Ectodermal cell (in vitro differentiated cells): ENCODE data around the gene PROX1.

Experiments
- H3K27ac ChIP-seq: 2 replicates; pipeline ENCODE4 v1.7.0; 2013; ENCODE audit warnings: mild to moderate bottlenecking, low read depth, low read length; ENCODE audit not compliant: insufficient read depth, poor library complexity, severe bottlenecking
- H3K27me3 ChIP-seq: 2 replicates; pipeline ENCODE4 v1.7.0; 2013; ENCODE audit warnings: mild to moderate bottlenecking, low read length; ENCODE audit not compliant: insufficient read depth, control insufficient read depth, poor library complexity, severe bottlenecking
- H3K36me3 ChIP-seq: one replicate; pipeline ENCODE4 v1.7.0; 2013; ENCODE audit warnings: low read length; ENCODE audit not compliant: control insufficient read depth, insufficient read depth
- H3K4me1 ChIP-seq: one replicate; pipeline ENCODE4 v1.7.0; 2013; ENCODE audit warnings: low read length; ENCODE audit not compliant: control insufficient read depth, insufficient read depth
- H3K4me3 ChIP-seq: 2 replicates; pipeline ENCODE4 v1.7.0; 2013; ENCODE audit warnings: low read depth, low read length, control low read depth; ENCODE audit not compliant: insufficient read depth
- H3K9me3 ChIP-seq: 2 replicates; pipeline ENCODE4 v1.7.0; 2013; ENCODE audit warnings: mild to moderate bottlenecking, low read length, moderate library complexity; ENCODE audit not compliant: control insufficient read depth
- WGBS, 2 experiments: methylation state at CpG; one replicate each; pipeline ENCODE4 v1.1.7; 2013; ENCODE audit warnings: missing lambda C conversion rate in 2 of 2; 5-methylcytosine and 5-hydroxymethylcytosine counted together

Gene PROX1

GRCh38 chr1:213960963-213961362 lies 26.8 kb upstream of the PROX1 start:
- Histone ChIP-seq H3K9me3 (no peaks in the 10 kb centered on the region), H3K4me3 (no peak overlapping the region), H3K27ac (no peak overlapping the region), H3K27me3 (no peaks in the 10 kb centered on the region), H3K36me3 (no peaks in the 10 kb centered on the region), H3K4me1 (no peaks in the 10 kb centered on the region)
- 95 to 98% methylated on average over 2 of the region's 2 CpGs for WGBS, 2 experiments

DNA sequence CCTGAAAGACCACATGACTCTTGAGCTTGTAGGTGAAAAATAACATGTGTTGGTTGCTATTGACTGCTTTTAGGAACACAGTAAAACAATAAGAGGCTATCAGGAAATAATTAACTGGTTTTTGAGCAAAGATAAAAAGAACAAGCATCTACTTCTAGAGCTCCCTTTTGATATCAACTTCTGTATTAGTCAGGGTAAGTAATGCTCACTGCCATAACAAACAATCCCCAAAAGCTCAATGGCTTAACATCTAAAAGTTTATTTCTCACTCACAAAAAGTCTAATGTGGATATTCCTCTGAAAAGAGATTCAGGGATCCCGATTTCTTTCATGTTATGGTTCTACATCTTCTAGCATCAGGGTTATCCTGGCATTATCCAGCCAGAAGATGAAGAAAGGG lies 25.3 kb upstream of the PROX1 start:
- H3K4me1 ChIP-seq, result no peaks in the 10 kb centered on the region
- no peaks in the 10 kb centered on the region for H3K36me3 ChIP-seq
- WGBS, 2 experiments, result 83 to 90% methylated on average over 1 of the region's 1 CpG
- H3K27me3 ChIP-seq, result no peaks in the 10 kb centered on the region
- no peaks in the 10 kb centered on the region for H3K9me3 ChIP-seq
- no peak overlapping the region for H3K4me3 ChIP-seq
- no peak overlapping the region for H3K27ac ChIP-seq

DNA sequence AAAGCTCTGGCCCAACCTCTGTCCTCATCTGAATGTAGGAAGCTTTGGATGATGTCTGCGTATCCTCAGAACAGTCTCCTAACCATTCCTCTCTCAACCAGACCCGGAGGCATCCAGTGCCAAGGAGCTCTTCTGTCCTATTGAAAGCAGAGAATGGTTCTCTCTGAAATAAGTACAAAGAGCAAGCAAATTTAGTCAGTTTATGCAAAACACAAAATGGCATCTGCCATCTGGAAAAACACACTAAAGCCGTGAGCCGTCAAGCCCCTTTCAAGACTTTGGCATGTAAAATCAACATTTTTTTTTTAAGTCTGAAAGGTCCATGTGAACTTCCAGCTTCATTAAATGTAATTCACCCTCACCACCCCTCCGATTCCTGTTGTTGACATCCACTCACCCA lies 21.7 kb upstream of the PROX1 start:
- WGBS, 2 experiments, result 95 to 96% methylated on average over 4 to 5 of the region's 5 CpGs
- H3K27me3 ChIP-seq, result no peaks in the 10 kb centered on the region
- H3K27ac ChIP-seq, result no peak overlapping the region
- no peaks in the 10 kb centered on the region for H3K4me1 ChIP-seq
- no peak overlapping the region for H3K4me3 ChIP-seq
- no peaks in the 10 kb centered on the region for H3K9me3 ChIP-seq
- no peaks in the 10 kb centered on the region for H3K36me3 ChIP-seq

DNA sequence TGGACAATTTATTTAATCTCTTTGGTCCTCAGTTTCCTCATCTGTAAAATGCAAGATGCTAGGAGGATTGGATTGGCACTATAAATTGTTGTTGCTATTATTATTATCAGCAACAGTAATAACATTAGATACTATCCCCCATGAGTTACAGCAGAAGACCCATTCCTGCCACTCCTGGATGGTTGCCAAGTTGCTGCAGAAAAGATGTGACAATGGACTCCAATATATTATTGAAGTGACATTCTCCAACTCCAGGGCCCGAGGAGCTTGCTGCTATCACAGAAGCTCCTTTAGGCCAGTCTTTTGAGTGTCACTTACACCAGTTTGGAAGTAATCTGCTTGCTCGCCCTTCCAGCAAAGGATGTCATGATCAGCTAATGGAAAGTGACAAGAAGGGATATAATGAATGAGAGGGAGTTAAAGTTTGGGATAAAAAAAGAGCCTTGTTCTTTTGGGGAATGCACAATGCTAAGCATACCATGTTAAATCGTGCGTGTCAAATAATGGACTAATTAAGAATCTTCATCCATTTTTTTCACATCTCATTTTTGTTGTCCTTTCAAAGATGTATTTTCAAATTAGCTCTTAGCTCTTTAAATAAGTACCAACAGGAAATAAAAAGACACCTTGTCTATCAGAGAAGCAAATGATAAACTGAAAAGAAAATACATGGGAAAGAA lies 19.5 kb upstream of the PROX1 start:
- no peaks in the 10 kb centered on the region for H3K9me3 ChIP-seq
- H3K27ac ChIP-seq, result no peak overlapping the region
- H3K4me1 ChIP-seq, result no peaks in the 10 kb centered on the region
- H3K36me3 ChIP-seq, result no peaks in the 10 kb centered on the region
- WGBS, 2 experiments, result 84 to 90% methylated on average over 4 of the region's 4 CpGs
- no peak overlapping the region for H3K4me3 ChIP-seq
- H3K27me3 ChIP-seq, result no peaks in the 10 kb centered on the region

DNA sequence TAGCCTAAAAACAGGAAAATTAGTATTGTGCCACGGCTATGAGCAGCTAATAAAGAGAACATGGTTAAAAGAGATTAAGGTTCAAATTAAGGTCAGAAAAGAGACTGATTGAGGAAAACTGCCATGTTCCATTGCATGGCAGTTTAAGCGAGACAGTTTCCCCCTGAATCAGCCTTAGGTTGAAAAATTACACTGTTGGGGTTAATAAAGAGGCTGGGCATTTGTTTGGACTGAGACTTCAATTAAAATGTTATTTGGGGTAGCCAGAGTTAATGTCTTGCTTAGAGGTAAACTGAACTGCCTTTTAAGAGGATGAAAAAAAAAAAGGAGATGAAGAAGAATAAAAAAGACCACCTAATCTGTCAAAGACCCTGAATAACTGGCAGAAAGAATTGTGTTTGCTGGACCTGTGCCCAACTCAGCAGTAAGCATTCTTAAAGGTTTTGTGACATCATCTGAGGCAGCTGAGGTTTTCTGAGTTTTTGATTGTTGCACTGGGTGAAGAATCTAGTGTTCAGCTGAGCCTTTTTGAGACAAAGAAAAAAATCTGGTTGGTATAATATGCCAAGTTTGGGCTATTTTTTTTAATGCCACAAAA lies 17.7 kb upstream of the PROX1 start:
- Histone ChIP-seq H3K36me3 (no peaks in the 10 kb centered on the region), H3K27me3 (no peaks in the 10 kb centered on the region), H3K4me1 (no peaks in the 10 kb centered on the region), H3K9me3 (no peaks in the 10 kb centered on the region), H3K27ac (no peak overlapping the region), H3K4me3 (no peak overlapping the region)
- 92 to 93% methylated on average over 2 of the region's 2 CpGs for WGBS, 2 experiments

DNA sequence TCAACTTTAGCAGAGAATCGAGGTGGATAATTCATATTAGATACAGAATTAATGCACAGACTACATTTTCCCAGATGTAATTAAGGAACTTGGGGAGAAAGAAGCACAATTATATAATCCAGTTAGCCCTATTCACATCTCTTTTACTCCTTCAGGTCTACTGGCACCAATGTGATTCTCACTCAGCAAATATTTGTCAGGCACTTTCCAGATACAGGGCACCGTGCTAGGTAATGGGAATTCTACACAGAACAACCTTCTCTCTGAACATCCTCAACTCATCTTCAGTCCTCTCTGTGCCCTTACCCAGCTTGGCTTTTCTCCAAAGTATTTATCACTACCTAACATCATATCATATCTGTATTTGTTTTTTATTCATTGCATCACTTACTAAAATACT lies 15.6 kb upstream of the PROX1 start:
- Histone ChIP-seq H3K4me3 (no peak overlapping the region), H3K36me3 (no peaks in the 10 kb centered on the region), H3K9me3 (no peaks in the 10 kb centered on the region), H3K4me1 (peaks cover 7% of the 10 kb centered on the region), H3K27ac (no peak overlapping the region), H3K27me3 (no peaks in the 10 kb centered on the region)
- 89 to 94% methylated on average over 1 to 2 of the region's 2 CpGs for WGBS, 2 experiments

- no peaks in the 10 kb centered on the region for H3K27me3 ChIP-seq
- H3K27ac ChIP-seq, result no peak overlapping the region
- no peaks in the 10 kb centered on the region for H3K9me3 ChIP-seq
- no peaks in the 10 kb centered on the region for H3K36me3 ChIP-seq
- no peak overlapping the region for H3K4me3 ChIP-seq
- H3K4me1 ChIP-seq, result peaks cover 17% of the 10 kb centered on the region
- 90 to 93% methylated on average over 1 of the region's 1 CpG for WGBS, 2 experiments
These were observed 14.6 kb upstream of the PROX1 start for GRCh38 chr1:213973129-213973528.

DNA sequence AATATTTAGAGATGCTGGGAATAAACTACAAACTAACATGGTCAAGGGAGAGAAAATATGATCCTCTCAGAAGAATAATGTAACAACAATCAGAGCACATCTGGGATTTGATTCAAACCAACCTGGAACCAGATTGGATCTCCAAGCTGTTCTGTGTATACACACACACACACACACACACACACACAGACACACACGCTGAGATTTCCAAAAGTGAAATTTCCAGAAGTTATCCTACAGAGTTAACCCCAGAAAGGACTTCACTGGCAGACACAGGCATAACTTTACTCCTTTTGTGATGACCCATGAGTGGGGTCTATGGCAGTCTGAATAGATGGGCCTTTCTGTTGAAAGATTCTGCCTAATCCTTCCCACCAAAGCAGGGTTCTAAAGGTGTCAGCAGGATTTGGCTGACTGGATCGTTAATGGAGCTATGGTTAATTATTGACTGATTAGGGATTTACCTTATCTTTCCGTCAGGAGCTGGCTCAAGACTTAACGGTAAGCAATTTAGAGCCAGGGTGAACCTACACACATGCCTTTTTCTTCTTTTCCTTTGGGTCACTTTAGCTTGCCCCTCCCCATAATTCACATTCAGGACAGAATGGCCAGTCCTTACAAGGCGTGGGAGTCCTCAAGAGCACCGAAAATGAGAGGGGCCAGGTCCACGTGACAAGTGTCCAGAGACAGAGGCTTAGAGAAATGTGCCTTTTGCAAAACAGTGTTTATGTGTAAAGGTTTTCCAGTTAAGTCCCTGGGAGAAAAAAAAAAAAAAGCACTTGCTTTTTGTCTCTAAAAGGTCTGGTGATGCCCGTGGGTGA lies 10.9 kb upstream of the PROX1 start:
- Histone ChIP-seq H3K36me3 (no peaks in the 10 kb centered on the region), H3K4me1 (peaks cover 19% of the 10 kb centered on the region), H3K27ac (no peak overlapping the region), H3K27me3 (peaks cover 33% of the 10 kb centered on the region), H3K4me3 (no peak overlapping the region), H3K9me3 (no peaks in the 10 kb centered on the region)
- WGBS, 2 experiments, result 60 to 73% methylated on average over 8 of the region's 8 CpGs

- Histone ChIP-seq H3K4me3 (no peak overlapping the region), H3K27me3 (peaks cover 39% of the 10 kb centered on the region), H3K36me3 (no peaks in the 10 kb centered on the region), H3K4me1 (peaks cover 25% of the 10 kb centered on the region), H3K9me3 (no peaks in the 10 kb centered on the region), H3K27ac (no peak overlapping the region)
- 16 to 21% methylated on average over 7 of the region's 7 CpGs for WGBS, 2 experiments
These were observed 10.3 kb upstream of the PROX1 start for GRCh38 chr1:213977486-213977842.

DNA sequence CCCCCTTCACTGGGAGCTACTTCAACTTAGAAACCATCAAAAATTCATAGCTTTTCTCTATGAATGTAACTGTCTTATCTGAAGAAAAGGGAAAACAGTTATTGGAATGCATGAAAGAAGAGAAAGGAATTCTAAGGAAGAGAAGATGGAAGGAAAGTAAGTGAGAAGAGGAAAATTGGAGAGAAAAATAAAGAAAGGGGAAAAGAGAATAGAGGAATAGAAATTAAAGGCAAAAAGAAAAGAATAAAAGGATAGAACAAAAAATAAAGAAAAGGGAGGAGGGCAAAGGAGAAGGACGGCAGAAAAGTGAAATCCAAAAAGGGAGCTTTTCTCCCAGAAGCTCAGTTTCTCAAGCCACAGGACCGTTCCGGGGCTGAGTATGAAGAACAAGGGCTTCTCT lies 9.9 kb upstream of the PROX1 start:
- Histone ChIP-seq H3K4me1 (peaks cover 25% of the 10 kb centered on the region), H3K4me3 (no peak overlapping the region), H3K27ac (no peak overlapping the region), H3K27me3 (peaks cover 44% of the 10 kb centered on the region), H3K9me3 (no peaks in the 10 kb centered on the region), H3K36me3 (no peaks in the 10 kb centered on the region)
- 46 to 54% methylated on average over 3 of the region's 3 CpGs for WGBS, 2 experiments
